Posterior cingulate gyrus (tissue), 11 donors: ENCODE measurements around the gene ZC3H12A.

Experiments used
- DNase-seq, 10 donors: peaks; one replicate each; pipeline versions ENCODE4 v3.0.0 to v3.0.0-alpha.2; 2020 to 2021; ENCODE audit warnings: mixed read lengths in 3 of 10
- intact Hi-C: fragments of 100-400 bp; cut with DNase I; formaldehyde crosslinking; loops from one replicate; pipeline ENCODE4 v1.15.1; 2023

Gene ZC3H12A

DNA sequence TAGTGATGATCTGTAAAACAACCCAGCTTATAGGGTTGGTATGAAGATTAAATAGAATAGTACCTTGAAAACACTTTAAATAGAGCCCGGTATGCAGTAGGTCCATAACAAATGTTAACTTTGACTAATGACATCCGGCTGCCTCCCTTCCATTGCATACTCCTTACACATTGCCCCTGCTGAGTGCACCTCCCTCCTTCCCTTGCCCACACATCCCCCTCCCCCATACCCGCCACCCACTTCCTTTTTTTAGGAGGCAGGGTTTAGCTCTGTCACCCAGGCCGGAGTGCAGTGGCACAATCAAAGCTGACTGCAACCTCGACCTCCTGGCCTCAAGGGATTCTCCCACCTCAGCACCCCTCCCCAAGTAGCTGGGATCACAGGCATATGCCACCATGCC, 24.4 kb upstream of the ZC3H12A start:
- DNase-seq: no peak
- intact Hi-C loops: no loop called here

DNA sequence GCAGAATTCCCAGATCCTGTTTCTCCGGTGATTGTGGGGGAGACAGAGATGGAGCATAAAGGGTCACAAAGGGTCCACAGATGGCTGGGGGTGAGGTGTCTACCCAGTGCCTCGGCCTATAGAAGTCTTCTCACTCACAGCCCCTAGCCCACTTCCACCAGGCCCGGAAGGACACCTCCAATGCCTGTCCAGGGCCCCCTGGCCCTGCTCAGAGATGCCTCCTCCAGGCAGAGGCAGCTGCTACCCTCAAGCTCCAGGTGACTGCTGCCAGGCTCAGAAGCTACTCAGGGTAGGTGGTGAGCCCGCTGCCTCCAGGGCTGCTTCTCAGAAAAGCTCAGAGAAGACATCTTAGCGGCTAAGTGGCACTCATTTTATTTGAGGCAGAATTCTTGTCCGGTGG, 22.0 kb upstream of the ZC3H12A start:
- intact Hi-C loops: no loop called here
- DNase-seq: peak in 1 of 10 donors; percentile 5

DNA sequence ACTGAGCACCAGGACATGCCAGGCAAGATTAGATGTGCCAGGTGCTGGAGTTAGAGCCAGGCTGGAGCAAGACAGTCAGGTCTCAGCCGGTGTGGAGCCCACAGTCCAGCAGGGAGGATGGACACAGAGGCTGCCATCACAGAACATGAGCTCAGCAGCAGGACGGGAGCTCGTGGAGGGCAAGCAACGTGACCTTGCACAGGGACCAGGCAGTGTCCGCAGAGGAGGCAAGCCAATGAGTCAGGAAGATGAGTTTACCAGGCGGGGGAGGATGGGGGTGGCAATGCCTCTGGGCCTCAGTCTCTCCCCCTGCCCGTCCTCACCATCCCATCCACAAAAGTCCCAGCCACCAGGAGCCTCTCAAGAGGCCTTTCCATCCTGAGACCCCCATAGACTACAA, 20.7 kb upstream of the ZC3H12A start:
- intact Hi-C loops: loop anchor here (1.0 kb wide), 1 partner anchor 229 kb away; no protein-coding TSS in a partner anchor
- DNase-seq: peak in 1 of 10 donors; percentile 42

DNA sequence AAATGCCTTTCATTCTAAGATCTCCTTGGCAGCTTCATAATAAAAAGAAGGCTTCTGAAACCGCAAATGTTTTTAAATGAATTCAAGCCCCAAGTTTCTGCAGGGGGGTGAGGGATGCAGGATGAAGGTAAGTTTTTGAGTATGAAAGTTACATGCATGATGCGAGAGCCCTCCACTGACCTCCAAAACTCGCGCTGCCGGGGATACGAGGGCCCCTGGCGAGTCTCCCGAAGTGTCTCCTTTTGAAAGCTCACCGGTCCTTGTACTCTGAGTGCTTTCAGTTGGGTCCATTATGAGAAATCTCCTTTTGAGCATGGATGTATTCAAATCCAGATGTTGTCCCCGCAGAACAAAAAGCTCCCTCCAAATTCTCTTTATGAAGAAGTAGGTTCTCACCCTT, 18.9 kb upstream of the ZC3H12A start:
- intact Hi-C loops: loop anchor here (1.0 kb wide), 1 partner anchor 32 kb away; no protein-coding TSS in a partner anchor

DNA sequence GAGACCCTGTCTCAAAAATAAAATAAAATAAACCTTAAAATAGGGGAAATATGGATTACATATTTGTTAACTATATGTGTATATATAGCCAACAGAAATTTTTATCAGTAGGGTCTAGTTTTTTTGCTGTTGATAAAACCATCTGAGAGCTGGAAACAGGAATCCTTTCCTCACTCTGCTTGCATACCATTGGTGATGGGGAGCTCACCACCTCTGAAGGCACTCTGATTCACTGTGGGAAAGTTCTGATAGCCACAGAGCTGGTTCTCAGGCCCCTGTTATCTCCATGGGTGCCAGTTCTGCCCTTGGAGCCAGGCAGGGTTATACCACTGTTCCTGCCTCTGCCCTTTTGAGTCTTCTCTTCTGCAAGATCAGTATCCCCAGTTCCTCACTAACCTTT, 17.8 kb upstream of the ZC3H12A start:
- intact Hi-C loops: no loop called here
- DNase-seq: peak in 1 of 10 donors; percentile 8

More for the DNA sequence above, 18.9 kb upstream of the ZC3H12A start:
- DNase-seq: peak in 1 of 10 donors; percentile 57

DNA sequence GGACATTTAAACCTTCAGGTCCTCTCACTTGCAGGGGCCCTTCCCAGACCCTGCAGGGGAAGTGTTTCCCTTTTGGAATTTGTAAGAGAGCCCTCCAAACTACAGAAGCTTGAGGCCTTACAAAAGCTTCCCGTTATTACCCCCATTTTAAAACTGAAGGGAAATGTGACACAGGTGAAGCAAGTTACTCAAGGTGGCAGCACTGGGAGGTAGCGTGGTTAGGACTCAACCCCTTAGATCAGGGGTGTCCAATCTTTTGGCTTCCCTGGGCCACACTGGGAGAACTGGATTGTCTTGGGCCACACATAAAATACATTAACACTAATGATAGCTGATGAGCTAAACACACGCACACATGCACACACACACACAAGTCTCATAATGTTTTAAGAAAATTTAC, 15.8 kb upstream of the ZC3H12A start:
- intact Hi-C loops: no loop called here
- no peak for DNase-seq

DNA sequence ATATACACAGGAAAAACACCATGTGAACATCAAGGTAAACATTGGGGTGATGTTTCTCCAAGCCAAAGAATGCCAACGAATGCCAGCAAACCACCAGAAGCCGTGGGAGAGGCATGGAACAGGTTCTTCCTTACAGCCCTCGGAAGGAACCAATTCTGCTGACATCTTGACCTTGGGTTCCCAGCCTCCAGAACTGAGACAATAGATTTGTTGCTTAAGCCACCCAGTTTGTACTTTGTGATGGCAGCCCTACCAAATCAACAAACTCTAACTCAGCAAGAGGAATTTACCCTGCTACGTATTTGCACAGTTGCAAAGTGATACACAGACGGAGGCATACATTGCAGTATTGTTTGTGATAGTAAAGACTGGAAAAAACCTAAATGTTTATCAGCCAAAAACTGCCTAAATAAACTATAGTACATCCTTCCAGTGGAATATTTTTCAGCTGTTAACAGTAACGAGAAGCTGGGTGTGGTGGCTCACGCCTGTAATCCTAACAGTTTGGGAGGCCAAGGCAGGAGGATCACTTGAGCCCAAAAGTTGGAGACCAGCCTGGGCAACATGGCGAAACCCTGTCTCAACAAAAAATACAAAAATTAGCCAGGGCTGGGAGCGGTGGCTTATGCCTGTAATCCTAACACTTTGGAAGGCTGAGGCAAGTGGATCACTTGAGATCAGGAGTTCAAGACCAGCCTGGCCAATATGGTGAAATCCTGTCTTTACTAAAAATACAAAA, 12.5 kb upstream of the ZC3H12A start:
- DNase-seq: peak in 1 of 10 donors; percentile 1
- intact Hi-C loops: no loop called here

DNA sequence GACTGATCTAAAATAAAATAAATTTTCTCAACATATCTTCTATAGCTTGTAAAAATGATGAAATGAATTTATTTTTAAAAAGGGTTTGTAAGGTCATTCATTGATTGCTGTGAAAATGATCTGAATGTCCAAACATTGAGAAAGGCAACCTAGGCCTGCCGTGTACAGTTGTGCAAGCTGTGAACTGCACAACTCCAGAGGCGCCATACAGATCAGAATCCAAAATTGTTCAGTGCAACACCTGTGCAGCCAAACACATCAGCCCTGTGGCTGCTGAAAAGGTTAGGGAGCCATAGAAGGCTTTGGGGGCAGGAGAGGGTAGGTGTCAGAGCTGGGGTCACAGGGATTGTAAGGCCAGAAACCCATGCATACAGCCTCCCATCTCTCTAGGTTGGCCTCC, 9.9 kb upstream of the ZC3H12A start:
- DNase-seq: peak in 3 of 10 donors; percentile 2 to 22 (median 4)
- intact Hi-C loops: no loop called here

DNA sequence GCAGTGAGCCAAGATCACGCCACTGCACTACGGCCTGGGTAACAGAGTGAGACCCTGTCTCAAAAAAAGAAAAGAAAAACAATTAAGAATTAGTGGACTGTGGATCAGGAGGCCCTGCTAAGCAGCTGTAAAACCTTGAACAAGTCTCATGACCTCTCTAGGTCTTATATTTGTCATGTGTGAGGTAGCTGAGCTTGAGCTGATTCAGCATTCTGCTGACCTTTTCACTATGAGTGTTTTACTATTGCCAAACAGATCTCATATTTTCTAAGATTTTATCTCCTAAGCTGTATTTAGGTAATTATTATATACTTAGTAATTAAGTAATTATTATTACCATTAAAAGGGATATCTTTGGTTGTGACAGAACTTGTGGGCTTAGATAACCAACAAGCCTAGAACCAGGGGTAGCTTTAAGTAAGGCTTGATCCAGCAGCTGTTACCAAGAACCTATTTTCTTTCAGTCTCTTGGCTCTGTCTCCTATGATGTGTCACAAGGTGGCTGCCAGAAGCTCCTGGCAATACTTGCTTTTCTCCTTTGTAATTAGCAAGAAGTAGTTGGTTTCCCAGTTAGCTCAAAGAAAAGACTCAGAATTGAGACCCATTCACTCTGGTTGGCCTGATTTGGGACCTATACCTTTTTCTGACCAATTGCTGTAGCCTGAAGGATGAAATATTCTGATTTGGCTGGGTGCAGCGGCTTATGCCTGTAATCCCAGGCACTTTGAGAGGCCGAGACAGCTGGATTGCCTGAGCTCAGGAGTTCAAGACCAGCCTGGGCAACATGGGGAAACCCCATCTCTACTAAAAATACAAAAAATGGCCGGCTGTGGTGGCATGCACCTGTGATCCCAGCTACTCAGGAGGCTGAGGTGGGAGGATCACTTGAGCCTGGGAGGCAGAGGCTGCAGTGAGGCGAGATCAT, 8.5 kb upstream of the ZC3H12A start:
- intact Hi-C loops: no loop called here
- peak in 2 of 10 donors; percentile 15 to 35 for DNase-seq

DNA sequence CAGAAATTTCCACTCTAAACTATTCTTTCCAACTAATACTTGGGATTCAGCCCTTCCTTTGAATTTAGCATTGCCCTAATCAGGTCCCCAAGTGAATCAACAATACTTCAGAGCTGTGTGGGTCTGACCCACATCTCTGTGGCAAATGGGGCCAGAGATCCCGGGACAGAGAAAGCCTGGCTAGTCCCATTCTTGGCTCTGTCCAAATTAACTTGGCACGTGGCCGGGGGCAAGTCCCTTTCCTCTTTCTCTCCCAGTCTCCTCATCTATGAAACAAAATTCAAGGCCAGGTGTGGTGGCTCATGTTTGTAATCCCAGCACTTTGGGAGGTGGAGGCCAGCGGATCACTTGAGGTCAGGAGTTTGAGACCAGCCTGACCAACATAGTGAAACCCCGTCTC, 6.3 kb upstream of the ZC3H12A start:
- peak in 2 of 10 donors; percentile 2 to 39 for DNase-seq
- intact Hi-C loops: no loop called here

DNA sequence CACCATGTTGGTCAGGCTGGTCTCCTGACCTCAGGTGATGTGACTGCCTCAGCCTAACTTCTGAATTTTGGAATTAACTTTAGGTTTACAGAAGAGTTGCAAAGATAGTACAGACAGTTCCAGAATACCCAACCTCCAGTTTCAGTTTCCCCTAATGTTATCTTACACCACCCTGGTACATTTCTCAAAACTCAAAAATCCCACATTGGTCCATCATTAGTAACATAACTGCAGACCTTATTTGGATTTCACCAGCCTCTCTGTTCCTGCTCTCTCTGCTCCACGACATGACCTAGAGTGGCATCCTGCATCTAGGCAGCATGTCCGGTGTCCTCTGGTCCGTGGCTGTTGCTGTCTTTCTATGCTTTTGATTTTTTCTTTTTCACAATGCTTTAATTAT, 5.0 kb upstream of the ZC3H12A start:
- DNase-seq: no peak
- intact Hi-C loops: no loop called here

DNA sequence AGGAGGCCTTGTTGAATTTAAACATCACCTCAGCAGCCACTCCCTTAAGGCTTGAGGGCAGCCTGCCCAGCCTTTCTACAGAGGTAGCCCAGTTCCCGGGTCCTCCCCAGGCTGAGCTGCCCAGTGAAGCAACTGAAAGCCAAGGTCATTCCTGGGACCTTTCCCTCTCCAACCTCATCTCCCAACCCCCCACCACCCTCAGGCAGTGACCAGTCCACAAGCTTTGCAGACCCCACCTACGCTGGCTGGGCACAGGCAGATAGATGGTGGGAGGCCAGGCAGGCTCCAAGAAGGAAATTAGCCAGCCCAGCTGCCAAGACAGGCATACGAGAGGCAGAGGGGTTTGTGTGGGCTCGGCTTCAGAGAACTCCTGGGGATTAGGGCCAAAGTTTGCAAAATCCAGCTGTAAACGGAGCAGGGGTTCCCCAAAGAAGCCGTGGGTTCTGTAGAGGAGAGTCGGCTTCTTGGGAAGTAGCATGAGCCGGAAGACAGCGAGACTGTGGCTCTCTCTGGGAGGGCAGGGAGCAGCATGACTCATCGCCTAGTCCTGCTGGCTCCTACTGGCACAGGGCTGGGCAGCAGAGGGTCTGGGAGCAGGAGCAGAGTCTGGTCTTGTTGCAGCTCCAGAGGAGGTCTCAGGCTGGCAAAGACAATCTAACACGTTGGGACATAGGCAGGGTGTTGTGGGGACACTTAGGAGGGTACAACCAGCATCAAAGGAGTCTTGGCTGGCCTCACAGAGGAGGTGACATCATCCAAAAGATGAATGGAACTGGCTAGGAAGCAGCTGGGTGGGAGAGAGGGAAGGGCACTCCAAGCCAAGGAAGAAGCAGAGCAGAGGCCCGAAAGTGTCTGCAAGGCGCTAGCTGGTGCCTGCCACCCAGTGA, 2.8 kb upstream of the ZC3H12A start:
- intact Hi-C loops: no loop called here
- DNase-seq: peak in 9 of 10 donors; percentile 34 to 94 (median 67)

DNA sequence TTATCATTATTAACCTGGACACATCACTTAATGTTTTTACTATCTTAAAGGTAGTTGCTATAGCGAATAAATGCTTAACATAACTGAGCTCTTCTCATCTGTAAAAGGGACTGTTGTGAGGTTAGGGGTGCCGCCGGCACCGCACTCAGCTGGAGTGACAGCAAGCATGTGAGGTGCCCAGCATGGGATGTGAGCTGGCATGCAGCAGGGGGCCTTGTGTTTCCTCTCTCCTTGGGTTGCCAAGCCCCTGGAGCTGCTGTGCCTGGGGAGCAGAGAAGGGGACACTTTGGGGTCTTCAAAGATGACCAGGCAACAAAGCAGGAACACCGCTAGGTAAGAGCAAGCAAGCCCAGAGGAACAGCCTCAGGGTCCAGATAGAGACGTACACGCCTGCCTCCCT, 2.1 kb upstream of the ZC3H12A start:
- intact Hi-C loops: no loop called here
- no peak for DNase-seq

DNA sequence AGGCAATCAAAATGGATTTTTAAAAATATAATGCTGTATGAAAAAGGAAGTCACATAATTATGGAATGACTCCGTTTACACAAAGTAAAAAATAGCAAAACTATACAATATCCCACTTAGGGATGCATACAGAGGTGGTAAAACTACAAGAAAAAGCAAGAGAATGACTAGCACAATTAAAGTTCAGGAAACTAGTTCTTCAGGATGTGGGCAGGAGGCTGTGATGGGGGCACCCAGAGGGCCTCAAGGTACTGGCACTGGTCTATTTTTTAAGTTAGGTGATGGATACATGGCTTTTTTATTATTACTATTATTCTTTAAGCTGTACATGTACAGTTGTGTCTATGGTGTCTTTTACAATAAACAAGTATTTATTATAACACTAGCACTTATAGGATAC, 1.4 kb upstream of the ZC3H12A start:
- DNase-seq: no peak
- intact Hi-C loops: no loop called here

DNA sequence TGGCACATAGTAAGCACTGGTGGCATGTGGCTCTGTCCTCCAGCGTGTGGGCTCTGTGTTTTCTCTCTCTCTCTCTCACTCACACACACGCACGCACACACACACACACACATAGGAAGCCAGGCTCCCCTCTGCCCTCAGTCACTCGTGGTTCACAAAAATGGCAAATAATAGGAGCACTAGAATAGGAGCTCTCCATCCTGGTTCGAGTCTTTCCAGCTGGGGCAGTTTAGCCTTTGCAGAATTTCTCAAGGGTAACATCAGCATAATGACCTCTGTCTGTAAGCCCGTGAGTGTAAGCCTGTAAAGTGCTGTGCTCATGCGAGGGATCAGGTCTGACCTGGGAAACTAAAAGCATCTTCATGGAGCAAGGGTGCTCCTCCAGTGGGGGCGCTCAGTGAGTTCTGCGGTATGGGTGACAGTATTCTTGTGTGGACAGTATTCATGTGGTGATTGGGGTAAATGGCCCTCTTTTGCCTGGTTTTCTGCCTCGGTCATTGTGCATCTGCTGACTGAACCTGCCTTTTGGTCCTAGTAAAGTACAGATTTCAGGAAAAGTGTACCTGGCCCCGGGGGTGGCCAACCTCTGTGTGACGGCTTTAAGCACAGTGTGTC, 842 bp upstream of the ZC3H12A start:
- intact Hi-C loops: no loop called here
- no peak for DNase-seq

DNA sequence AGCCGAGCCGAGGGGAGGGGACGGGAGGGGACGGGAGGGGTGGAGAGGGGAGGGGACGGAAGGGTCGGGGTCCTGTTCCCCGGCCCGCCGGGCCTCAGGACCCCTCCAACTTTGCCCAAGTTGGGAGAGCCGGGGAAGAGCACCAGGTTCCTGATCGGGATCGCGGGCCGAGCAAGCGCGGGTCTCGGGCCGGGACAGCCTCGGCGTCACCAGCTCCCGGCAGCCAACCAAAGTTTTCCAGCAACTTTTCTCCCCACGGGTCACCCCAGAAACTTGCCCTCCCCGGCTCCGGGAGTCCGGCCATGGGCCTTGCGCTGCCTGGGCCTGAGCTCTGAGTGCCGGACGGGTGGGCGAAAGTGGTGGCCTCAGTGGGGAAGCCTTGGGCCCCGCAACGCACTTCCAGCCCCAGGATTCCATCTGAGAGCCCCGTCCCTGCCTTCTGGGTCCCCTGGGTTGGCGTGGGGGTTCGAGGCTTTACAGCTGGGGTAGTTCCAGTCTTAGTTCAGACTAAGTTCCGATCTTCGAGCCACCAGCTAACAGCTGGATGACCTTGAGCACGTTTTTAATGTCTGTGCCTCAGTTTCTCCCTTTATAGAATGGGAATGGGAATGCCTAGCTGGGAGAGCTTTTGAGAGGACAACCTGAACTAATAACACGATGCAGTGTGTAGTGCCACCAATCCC, 458 bp downstream of the ZC3H12A start:
- intact Hi-C loops: no loop called here
- peak in 1 of 10 donors; percentile 80 for DNase-seq

DNA sequence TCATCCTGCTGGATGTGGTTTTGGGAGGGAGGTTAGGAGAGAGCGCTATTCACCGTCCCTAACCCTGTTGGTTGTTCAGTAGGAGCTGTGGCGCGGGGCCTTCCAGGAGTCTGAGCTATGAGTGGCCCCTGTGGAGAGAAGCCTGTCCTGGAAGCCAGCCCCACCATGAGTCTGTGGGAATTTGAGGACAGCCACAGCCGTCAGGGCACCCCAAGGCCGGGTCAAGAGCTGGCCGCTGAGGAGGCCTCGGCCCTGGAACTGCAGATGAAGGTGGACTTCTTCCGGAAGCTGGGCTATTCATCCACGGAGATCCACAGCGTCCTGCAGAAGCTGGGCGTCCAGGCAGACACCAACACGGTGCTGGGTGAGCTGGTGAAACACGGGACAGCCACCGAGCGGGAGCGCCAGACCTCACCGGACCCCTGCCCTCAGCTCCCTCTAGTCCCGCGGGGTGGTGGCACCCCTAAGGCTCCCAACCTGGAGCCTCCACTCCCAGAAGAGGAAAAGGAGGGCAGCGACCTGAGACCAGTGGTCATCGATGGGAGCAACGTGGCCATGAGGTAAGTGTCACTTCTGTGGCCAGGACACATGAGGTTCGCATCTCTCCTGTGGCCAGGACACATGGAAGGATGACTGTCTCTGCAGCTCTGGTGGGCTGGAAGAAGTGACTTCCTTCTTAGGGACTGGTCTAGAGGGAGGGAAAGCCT, 1.2 kb downstream of the ZC3H12A start:
- intact Hi-C loops: no loop called here
- peak in 1 of 10 donors; percentile 71 for DNase-seq

DNA sequence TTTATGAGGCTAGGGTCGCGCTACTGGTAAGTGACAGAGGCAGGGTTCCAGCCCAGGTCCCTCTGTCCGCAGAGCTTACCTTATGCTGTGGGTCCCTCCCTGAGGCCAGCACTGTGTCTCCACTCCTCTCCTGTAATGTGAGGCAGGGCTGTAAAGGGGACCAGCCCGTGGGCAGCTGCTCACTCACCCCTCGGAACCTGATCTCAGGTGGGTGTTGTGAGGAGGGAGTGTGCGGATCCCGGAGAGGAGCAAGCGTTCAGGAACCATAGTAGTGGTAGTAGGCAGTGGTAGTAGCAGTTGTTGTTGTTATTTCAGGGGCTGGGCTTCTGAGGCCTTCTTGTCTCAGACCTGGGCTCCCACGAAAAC, 1.7 kb downstream of the ZC3H12A start:
- intact Hi-C loops: no loop called here
- no peak for DNase-seq
